ENCODE data around the gene SPTBN5.

DNA sequence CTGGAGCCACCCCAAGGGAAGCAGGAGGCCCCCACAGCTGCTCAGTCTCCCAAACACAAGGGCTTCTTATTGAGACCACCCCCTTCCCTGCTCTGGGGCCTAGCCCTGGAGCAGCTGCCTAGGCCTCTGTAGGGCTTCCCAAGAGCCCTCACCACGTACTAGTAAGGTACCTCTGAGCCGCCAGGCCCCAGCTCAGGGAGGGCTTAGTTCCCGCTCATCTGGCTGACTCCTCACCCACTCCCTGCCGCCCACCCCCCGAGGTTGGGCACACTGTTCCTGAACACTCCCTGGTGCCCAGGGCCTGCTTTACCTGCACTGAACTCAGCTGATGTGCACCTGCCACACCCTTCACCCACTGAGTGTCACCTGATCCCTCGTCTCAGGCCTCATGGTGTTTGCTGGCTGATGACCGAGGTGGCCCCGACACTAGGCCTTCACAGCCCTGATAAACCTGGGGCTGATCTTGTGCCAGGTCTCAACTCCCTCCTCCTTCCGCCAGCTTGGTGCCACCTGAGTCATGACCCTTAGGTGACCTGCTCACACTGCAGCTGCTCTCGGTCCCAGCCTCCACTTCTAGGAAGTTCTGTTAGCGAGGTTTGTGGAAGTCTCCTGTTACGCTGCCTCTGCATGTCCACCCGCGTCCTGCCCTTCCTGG is 18.0 kb upstream of the SPTBN5 start:
- TF ChIP-seq REST (IDR thresholded peaks at IDR 0.05; ENCODE audit: insufficient read depth in 1 of 2, low read depth in 2 of 2, low read length in 2 of 2) (no peak), SIN3A (IDR thresholded peaks at IDR 0.05; ENCODE audit: borderline replicate concordance, insufficient read depth, low read length) (no peak)
